GM13977 (cell line): Measurements from ENCODE around the gene RFC5.

Experiments
- DNase-seq: peaks from one replicate; pipeline ENCODE4 v3.0.0; 2012; ENCODE audit warnings: low spot score
- in situ Hi-C: fragments of 300-500 bp; cut with MboI; formaldehyde crosslinking; loops from one replicate; pipeline ENCODE4 v1.12.0; 2022; ENCODE audit warnings: low sequenced_read_pairs, low pct_unique_long_range_greater_than_20kb, mixed read lengths, inconsistent platforms; ENCODE audit not compliant: unreplicated experiment
- TF ChIP-seq, protein P1 (sequence below): IDR thresholded peaks from 2 replicates; pipeline ENCODE4 v1.5.1; 2012; ENCODE audit warnings: mild to moderate bottlenecking, control low read depth; ENCODE audit not compliant: insufficient read depth; ENCODE audit errors: extremely low read depth, missing control alignments

Gene RFC5, protein sequence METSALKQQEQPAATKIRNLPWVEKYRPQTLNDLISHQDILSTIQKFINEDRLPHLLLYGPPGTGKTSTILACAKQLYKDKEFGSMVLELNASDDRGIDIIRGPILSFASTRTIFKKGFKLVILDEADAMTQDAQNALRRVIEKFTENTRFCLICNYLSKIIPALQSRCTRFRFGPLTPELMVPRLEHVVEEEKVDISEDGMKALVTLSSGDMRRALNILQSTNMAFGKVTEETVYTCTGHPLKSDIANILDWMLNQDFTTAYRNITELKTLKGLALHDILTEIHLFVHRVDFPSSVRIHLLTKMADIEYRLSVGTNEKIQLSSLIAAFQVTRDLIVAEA

DNA sequence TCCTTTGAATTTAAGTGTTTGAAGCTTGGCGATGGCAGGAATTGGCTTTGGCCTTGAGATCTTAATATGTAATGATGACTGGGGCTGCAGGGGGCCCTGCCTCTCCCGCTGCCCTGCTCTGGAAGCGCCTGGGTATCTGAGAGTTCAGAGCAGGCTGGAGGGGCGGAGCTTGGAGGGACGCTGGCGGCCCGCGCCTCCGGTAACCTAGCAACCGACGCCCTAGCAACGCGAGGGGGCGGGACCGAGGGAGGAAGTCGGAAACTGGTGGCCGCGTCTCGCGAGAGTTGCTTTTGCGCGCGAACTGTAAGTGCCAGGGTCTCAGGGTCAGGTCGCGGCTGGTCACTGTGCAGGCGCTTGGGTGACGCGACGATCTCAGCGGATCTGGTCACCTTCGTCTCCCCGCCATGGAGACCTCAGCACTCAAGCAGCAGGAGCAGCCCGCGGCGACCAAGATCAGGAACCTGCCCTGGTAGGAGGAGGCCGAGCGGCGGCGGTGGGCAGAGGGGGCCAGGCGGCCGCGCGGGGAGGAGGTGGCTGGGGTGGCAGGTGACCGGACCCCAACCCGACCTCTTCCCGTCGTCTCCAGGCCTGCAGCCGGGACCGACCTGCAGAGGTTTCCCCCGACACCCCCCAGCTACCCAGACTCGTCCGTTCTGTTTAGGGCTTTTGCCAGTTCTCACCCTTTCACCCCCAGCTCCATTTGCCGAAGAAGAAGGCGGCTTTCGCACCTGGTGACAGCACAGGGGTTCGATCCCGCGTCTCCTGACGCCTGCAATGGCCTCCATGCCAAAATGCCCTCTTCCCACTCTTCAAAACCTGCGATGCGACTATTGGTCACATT is at the start of gene RFC5:
Gene RFC5 (plus strand): TSS at position 280 of the 841 bp plus-strand sequence. CDS start 125 bp downstream, at position 405.
- TF ChIP-seq, protein P1, sequence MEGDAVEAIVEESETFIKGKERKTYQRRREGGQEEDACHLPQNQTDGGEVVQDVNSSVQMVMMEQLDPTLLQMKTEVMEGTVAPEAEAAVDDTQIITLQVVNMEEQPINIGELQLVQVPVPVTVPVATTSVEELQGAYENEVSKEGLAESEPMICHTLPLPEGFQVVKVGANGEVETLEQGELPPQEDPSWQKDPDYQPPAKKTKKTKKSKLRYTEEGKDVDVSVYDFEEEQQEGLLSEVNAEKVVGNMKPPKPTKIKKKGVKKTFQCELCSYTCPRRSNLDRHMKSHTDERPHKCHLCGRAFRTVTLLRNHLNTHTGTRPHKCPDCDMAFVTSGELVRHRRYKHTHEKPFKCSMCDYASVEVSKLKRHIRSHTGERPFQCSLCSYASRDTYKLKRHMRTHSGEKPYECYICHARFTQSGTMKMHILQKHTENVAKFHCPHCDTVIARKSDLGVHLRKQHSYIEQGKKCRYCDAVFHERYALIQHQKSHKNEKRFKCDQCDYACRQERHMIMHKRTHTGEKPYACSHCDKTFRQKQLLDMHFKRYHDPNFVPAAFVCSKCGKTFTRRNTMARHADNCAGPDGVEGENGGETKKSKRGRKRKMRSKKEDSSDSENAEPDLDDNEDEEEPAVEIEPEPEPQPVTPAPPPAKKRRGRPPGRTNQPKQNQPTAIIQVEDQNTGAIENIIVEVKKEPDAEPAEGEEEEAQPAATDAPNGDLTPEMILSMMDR = no peak
- DNase-seq = peak; percentile 98
- in situ Hi-C loops = no loop called here

DNA sequence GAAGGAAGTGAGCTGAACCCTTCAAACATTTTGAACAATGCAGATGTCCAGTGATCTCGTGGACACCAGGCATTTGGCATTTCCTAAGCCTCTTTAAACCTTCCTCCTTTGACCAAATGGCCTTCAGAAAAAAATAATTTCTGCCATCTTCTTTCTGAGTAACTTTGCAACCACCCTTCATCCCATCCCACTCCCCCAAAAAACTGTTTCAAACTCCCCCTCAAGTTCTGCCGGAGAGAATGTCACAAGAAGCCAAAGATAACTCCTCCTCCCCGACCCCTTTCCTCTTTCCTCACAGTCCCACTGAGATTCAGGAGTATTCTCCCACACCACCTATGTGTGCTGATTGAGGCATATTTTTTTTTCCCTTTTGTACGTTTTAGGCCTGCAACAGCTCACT is 49.5 kb upstream of the RFC5 start:
- DNase-seq = no peak
- in situ Hi-C loops = no loop called here
- TF ChIP-seq, protein P1 = no peak

DNA sequence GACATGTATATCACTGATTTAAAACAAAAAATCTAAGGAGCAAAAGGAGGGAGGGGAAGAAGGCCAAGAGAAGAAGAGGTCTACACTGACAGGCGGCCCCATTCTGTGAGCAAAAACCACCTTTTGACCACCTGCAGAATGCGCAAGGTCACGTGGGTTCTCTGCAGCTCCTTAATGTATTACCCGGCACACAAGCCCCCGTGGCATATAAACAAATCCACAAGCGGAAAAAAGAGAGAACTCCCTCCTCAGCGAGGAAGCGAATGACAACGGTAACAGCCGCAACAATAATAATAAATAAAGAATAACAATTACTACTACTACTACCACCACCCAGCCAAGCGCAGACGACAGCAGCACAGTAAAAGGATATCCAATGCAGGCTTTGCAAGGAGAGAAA is 49.0 kb upstream of the RFC5 start:
- DNase-seq = no peak
- in situ Hi-C loops = no loop called here

DNA sequence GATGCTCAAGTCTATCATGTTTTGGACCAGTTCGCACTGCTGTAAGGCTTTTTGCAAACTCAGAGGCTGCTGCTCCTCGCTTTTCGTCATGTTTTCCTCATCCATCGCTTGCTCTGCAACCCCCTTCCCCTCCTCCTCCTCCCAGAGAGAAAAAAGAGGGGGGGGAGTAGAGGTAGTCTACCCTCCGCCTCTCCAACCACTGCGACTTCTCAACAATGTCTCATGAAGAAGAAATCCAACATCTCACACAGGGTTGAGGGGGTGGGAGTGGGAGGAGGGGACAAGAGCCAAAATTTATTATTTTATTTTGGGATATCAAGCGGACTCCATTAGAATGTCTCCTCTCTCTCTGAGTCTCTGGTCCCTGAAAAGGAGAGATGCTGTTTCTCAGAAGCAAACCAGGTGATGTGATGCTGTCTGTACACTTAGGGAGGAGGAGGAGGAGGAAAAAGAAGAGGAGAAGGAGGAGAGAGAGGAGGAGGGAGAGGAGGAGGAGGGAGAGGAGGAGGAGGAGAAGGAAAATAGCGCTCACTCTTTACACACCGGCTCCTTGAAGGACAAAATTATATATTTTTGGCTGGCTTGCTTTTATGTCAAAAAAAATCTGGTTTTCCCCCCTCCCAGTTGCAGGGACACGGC is 48.2 kb upstream of the RFC5 start:
- TF ChIP-seq, protein P1 = no peak
- no peak for DNase-seq
- in situ Hi-C loops = no loop called here

More for the DNA sequence above, 49.0 kb upstream of the RFC5 start:
- TF ChIP-seq, protein P1 = no peak

DNA sequence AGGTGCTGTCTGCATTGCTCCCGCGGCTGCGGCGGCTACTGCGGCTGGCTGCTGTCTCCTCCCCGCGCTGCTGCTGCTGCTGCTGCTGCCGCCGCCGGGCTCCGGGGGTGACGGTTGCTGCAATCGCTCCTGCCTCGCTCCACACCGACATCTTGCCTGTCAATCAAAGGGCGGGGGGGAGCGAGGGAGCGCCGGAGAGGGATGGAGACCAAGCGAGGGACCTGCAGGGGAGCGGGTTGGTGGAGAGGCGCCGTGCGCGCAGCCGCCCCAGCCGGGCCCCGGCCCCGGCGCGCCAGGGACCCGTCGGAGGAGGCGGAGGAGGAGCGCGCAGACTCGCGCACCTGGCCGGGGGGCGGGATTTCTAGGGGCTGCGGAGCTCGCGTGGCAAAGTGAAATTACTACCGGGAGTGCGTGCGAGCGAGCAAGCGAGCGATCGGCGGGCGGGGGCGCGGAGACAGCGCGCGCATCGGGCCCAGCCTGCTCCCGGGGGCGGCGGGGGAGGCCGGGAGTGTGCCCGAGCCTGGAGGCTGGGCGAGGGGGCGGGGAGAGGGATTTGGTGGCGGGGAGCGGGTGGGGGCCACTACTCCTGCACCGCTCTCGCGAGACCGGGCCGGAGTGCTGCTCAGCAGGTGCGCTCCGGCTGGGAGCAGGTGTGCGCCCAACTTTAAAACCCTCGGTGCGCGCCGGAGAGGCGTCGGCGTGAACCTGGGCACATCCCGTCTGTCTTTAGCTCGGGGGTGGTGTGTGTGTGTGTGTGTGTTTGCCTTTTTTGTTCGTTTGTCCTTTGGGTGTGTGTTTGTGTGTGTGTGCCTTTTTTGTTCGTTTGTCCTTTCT is 47.5 kb upstream of the RFC5 start, which contains the start of gene KSR2:
Gene KSR2 (minus strand): TSS at position 165 of the 834 bp plus-strand sequence. CDS start 735 bp downstream, outside the sequence.
- peak; percentile 89 for DNase-seq
- in situ Hi-C loops = no loop called here
- TF ChIP-seq, protein P1 = no peak

DNA sequence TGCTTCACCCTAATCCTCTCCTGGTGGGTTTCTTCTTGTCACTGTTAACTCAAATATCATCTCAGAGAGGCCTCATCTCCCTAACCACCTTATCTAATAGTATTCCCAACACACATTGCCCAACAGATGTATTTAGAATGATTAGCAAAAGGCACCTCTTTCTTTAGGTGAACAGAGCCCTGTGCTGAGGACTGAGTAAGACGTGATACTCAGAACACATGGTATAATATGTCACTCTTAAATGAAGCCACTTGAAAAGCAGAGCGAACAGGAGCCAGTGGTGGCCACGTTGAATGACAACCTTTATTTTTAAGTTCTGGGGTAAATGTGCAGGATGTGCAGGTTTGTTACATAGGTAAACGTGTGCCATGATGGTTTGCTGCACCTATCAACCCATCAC is 46.2 kb upstream of the RFC5 start:
- TF ChIP-seq, protein P1 = no peak
- in situ Hi-C loops = no loop called here
- no peak for DNase-seq
